DMS53 (cell line): ENCODE measurements around the gene COCH.

Experiments used
- DNase-seq: peaks from one replicate; lab custom pipeline; 2025; lab: John Stamatoyannopoulos, UW

The COCH gene

GRCh38 chr14:30874120-30874998 is at the start of gene COCH:
Gene COCH (plus strand): TSS chr14:30874559. CDS start chr14:30874939, 380 bp downstream.
- peak; percentile 70 for DNase-seq

- peak; percentile 6 for DNase-seq
These were observed 48.3 kb upstream of the COCH start for GRCh38 chr14:30826070-30826469.

GRCh38 chr14:30829853-30830252 is 44.5 kb upstream of the COCH start:
- no peak for DNase-seq

GRCh38 chr14:30834353-30834752 is 40.0 kb upstream of the COCH start:
- no peak for DNase-seq

GRCh38 chr14:30838351-30838750 is 36.0 kb upstream of the COCH start:
- DNase-seq, result no peak

GRCh38 chr14:30840086-30840779 is 34.1 kb upstream of the COCH start:
- DNase-seq, result no peak

GRCh38 chr14:30842431-30842830 is 31.9 kb upstream of the COCH start:
- no peak for DNase-seq

GRCh38 chr14:30848449-30849240 is 25.7 kb upstream of the COCH start:
- DNase-seq, result no peak

GRCh38 chr14:30849354-30849753 is 25.0 kb upstream of the COCH start:
- no peak for DNase-seq

- no peak for DNase-seq
These were observed 24.4 kb upstream of the COCH start for GRCh38 chr14:30849983-30850382.

GRCh38 chr14:30853946-30854345 is 20.4 kb upstream of the COCH start:
- DNase-seq, result no peak

- DNase-seq, result no peak
These were observed 19.9 kb upstream of the COCH start for GRCh38 chr14:30854492-30854891.

GRCh38 chr14:30855345-30856037 is 18.9 kb upstream of the COCH start:
- no peak for DNase-seq

- DNase-seq, result no peak
These were observed 13.2 kb upstream of the COCH start for GRCh38 chr14:30861200-30861599.

GRCh38 chr14:30864934-30865333 is 9.4 kb upstream of the COCH start:
- DNase-seq, result no peak

- no peak for DNase-seq
These were observed 5.6 kb upstream of the COCH start for GRCh38 chr14:30868736-30869135.

GRCh38 chr14:30869551-30870155 is 4.7 kb upstream of the COCH start:
- no peak for DNase-seq

GRCh38 chr14:30872602-30873001 is 1.8 kb upstream of the COCH start:
- no peak for DNase-seq

GRCh38 chr14:30873308-30874119 is 845 bp upstream of the COCH start:
- DNase-seq, result no peak

- DNase-seq, result peak; percentile 53
These were observed 834 bp downstream of the COCH start for GRCh38 chr14:30874999-30875787.
